Lung (tissue), 12 donors: Measurements from ENCODE around the gene PTPRN2. TPM values are rescaled to one million over a fixed set of nuclear protein-coding genes. Genes with fewer than 3 reads are reported as not detected.

ENCODE experiments used
- ATAC-seq: fragments of 200-7000 bp; cut with Tn5 transposase; one replicate; pipeline ENCODE4 v1.9.1; 2020; ENCODE audit warnings: moderate number of reproducible peaks; ENCODE audit not compliant: insufficient read depth, low FRiP score
- DNase-seq, 3 donors: peaks; one replicate each; pipeline ENCODE4 v3.0.0-alpha.2; 2013 to 2017
- H3K27ac ChIP-seq, 2 donors: one replicate each; pipeline ENCODE4 v1.5.1; 2013; ENCODE audit warnings: mild to moderate bottlenecking in 2 of 2, moderate library complexity in 2 of 2, control low read depth in 1 of 2, inconsistent platforms in 1 of 2, low read depth in 1 of 2, low read length in 1 of 2
- H3K27me3 ChIP-seq, 3 donors: one replicate each; pipeline ENCODE4 v1.5.1; 2013; ENCODE audit warnings: low read length in 2 of 3; ENCODE audit not compliant: control insufficient read depth in 3 of 3, insufficient read depth in 3 of 3
- H3K36me3 ChIP-seq, 4 donors: one replicate each; pipeline ENCODE4 v1.5.1; 2013; ENCODE audit warnings: low read length in 4 of 4, mild to moderate bottlenecking in 1 of 4, moderate library complexity in 1 of 4; ENCODE audit not compliant: control insufficient read depth in 4 of 4, insufficient read depth in 4 of 4
- H3K4me1 ChIP-seq, 5 donors: one replicate each; pipeline ENCODE4 v1.5.1; 2013; ENCODE audit warnings: low read length in 5 of 5, mild to moderate bottlenecking in 2 of 5, moderate library complexity in 1 of 5; ENCODE audit not compliant: control insufficient read depth in 5 of 5, insufficient read depth in 5 of 5
- H3K4me3 ChIP-seq: one replicate; pipeline ENCODE4 v1.5.1; 2013; ENCODE audit warnings: mild to moderate bottlenecking, control low read depth, moderate library complexity
- H3K9ac ChIP-seq, 2 donors: one replicate each; pipeline ENCODE4 v1.5.1; 2013; ENCODE audit warnings: low read length in 2 of 2, control low read depth in 1 of 2; ENCODE audit not compliant: insufficient read depth in 1 of 2
- H3K9me3 ChIP-seq, 4 donors: one replicate each; pipeline ENCODE4 v1.5.1; 2013; ENCODE audit warnings: low read length in 3 of 4, mild to moderate bottlenecking in 1 of 4, moderate library complexity in 1 of 4; ENCODE audit not compliant: control insufficient read depth in 4 of 4, insufficient read depth in 3 of 4
- CTCF ChIP-seq: IDR thresholded peaks from 2 replicates; pipeline ENCODE4 v1.5.1; 2012; ENCODE audit warnings: mild to moderate bottlenecking; ENCODE audit errors: control extremely low read depth, extremely low read depth
- WGBS, 2 donors: extraction: QIAGEN DNeasy Blood & Tissue Kit; methylation state at CpG; one replicate each; pipeline ENCODE4 v1.1.7; 2013; 5-methylcytosine and 5-hydroxymethylcytosine counted together
- polyA plus RNA-seq, 2 donors: library from polyadenylated mRNA; stranded (reverse); fragments of 200-250 nt; gene quantifications; one replicate each; pipeline ENCODE4 v1.2.1, GENCODE V29; 2013
- total RNA-seq, 2 donors: library from RNA; depleted of rRNA in 1 of 2; stranded (reverse); fragments of >200 nt in 1 of 2; gene quantifications; one replicate each; pipeline ENCODE4 v1.2.1, GENCODE V29; 2014 to 2021
- donor health status: control.
- donor health status: control.
- donor health status: Bipolar disorder and iron deficiency.
- donor health status: healthy.
- donor health status: DM: yes; HTN: yes; CAD: no.

Gene PTPRN2
- total and polyA plus RNA-seq, 4 donors = 2.1 to 7.4 (median 4.4) TPM

- no peak for ATAC-seq
- peaks cover 40 to 55% (median 44%) of the 10 kb centered on the region in 3 donors for H3K27me3 ChIP-seq
- 5 to 6% methylated on average over 38 to 64 of the region's 64 CpGs for WGBS, 2 donors
Observed at GRCh38 chr7:157691586-157692459, 895.8 kb downstream of the PTPRN2 start.

GRCh38 chr7:157690833-157691585, 896.6 kb downstream of the PTPRN2 start:
- no peak overlapping the region for H3K9ac ChIP-seq
- no peak overlapping the region for H3K27ac ChIP-seq
- peaks cover 0 to 18% (median 0%) of the 10 kb centered on the region in 4 donors for H3K9me3 ChIP-seq
- WGBS, 2 donors = 2 to 3% methylated on average over 33 to 72 of the region's 72 CpGs
- TF ChIP-seq CTCF = no peak
- no peak overlapping the region for H3K4me3 ChIP-seq
- H3K36me3 ChIP-seq = no peaks in the 10 kb centered on the region
- no peak for ATAC-seq
- H3K27me3 ChIP-seq = peaks cover 44 to 63% (median 49%) of the 10 kb centered on the region in 3 donors
- peaks cover 0 to 20% (median 6%) of the 10 kb centered on the region in 5 donors for H3K4me1 ChIP-seq
- peak; percentile 88 to 92 (median 90) for DNase-seq

More at GRCh38 chr7:157691586-157692459, 895.8 kb downstream of the PTPRN2 start:
- H3K9me3 ChIP-seq = peaks cover 0 to 22% (median 0%) of the 10 kb centered on the region in 4 donors
- peaks cover 0 to 20% (median 6%) of the 10 kb centered on the region in 5 donors for H3K4me1 ChIP-seq
- H3K9ac ChIP-seq = no peak overlapping the region
- H3K27ac ChIP-seq = no peak overlapping the region
- no peak overlapping the region for H3K4me3 ChIP-seq
- DNase-seq = peak in 1 of 3 donors; percentile 42
- TF ChIP-seq CTCF = no peak
- no peaks in the 10 kb centered on the region for H3K36me3 ChIP-seq

- no peaks in the 10 kb centered on the region for H3K36me3 ChIP-seq
- ATAC-seq (no peak), DNase-seq (no peak)
- TF ChIP-seq CTCF = no peak
- WGBS, 2 donors = 2% methylated on average over 61 to 70 of the region's 70 CpGs
- peak overlapping the region; percentile 26 for H3K4me3 ChIP-seq
- peaks cover 0 to 22% (median 6%) of the 10 kb centered on the region in 5 donors for H3K4me1 ChIP-seq
- peaks cover 0 to 15% (median 0%) of the 10 kb centered on the region in 4 donors for H3K9me3 ChIP-seq
- H3K27ac ChIP-seq = no peak overlapping the region
- H3K9ac ChIP-seq = no peak overlapping the region
- H3K27me3 ChIP-seq = peaks cover 45 to 63% (median 46%) of the 10 kb centered on the region in 3 donors
Observed at GRCh38 chr7:157690058-157690832, 897.4 kb downstream of the PTPRN2 start.
